OCI-LY3 (cell line): ENCODE measurements around the gene JAKMIP1.

Source experiments
- EZH2phosphoT487 ChIP-seq: fragments of 200-600 bp; shearing (Covaris generic); IDR thresholded peaks from 2 replicates; pipeline ENCODE4 v1.6.1; 2018; ENCODE audit warnings: antibody characterized with exemption, mixed run types, low read depth
- TF ChIP-seq, protein P1 (sequence below): fragments of 200-600, 300-600 bp; sonication (generic); IDR thresholded peaks from 2 replicates; pipeline ENCODE4 v1.5.1; 2014; ENCODE audit warnings: antibody characterized with exemption, low read length, low read depth

- TF ChIP-seq, protein P1, sequence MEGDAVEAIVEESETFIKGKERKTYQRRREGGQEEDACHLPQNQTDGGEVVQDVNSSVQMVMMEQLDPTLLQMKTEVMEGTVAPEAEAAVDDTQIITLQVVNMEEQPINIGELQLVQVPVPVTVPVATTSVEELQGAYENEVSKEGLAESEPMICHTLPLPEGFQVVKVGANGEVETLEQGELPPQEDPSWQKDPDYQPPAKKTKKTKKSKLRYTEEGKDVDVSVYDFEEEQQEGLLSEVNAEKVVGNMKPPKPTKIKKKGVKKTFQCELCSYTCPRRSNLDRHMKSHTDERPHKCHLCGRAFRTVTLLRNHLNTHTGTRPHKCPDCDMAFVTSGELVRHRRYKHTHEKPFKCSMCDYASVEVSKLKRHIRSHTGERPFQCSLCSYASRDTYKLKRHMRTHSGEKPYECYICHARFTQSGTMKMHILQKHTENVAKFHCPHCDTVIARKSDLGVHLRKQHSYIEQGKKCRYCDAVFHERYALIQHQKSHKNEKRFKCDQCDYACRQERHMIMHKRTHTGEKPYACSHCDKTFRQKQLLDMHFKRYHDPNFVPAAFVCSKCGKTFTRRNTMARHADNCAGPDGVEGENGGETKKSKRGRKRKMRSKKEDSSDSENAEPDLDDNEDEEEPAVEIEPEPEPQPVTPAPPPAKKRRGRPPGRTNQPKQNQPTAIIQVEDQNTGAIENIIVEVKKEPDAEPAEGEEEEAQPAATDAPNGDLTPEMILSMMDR: no peak
- no peak for TF ChIP-seq EZH2phosphoT487
These were observed 173.0 kb downstream of the JAKMIP1 start for GRCh38 chr4:6027392-6027791.
